Measurements from ENCODE around the gene CFH. TPM values are rescaled to one million over a fixed set of nuclear protein-coding genes. Genes with fewer than 3 reads are reported as not detected.

The CFH gene
- total and polyA plus RNA-seq, 10 of the 15 experiments (the other 5 are each of a cell fraction or from before 2014, with no cell fraction given), result 0.46 TPM; not detected in 9

GRCh38 chr1:196607981-196608380 is 43.9 kb upstream of the CFH start (continued):
- no peak for TF ChIP-seq ELK1 (IDR thresholded peaks at IDR 0.05; ENCODE audit: low read depth, low read length)
- TF ChIP-seq ETV6 (conservative IDR thresholded peaks at IDR 0.05 in 1 of 2, IDR thresholded peaks at IDR 0.05 in 1 of 2; ENCODE audit: borderline replicate concordance in 1 of 2, low read depth in 1 of 2), result no peak
- no peak for TF ChIP-seq SRF (IDR thresholded peaks at IDR 0.05; ENCODE audit: low read depth in 2 of 2, low read length in 2 of 2)
- no peak for TF ChIP-seq CREM (IDR thresholded peaks at IDR 0.05; ENCODE audit: low read depth)

GRCh38 chr1:196608390-196609369 is 43.2 kb upstream of the CFH start, which contains the start of gene KCNT2:
Gene KCNT2, minus strand, starts transcription at chr1:196608440. Its CDS starts 131 bp downstream, at chr1:196608309.
- ChIA-PET RAD21 (ENCODE audit: unreplicated experiment) (no interaction called here), CTCF (no interaction called here), POLR2A (no interaction called here), SMC1A (ENCODE audit: uncharacterized antibody, unreplicated experiment) (interaction anchor here (1.6 kb wide), 1 partner anchor 13 kb away, joined by 3 read pairs; no protein-coding TSS in a partner anchor)
- Histone ChIP-seq H3K36me3 (ENCODE audit: control insufficient read depth in 2 of 2, insufficient read depth in 2 of 2, low read length in 1 of 2) (no peaks in the 10 kb centered on the region), H3K9me3 (replicated peaks; ENCODE audit: control insufficient read depth, insufficient read depth, low read length) (no peaks in the 10 kb centered on the region), H3K4me3 (no peak within 1 kb of the TSS), H3K9ac (ENCODE audit: control insufficient read depth, insufficient read depth, low read length) (no peak within 1 kb of the TSS), H3K4me2 (ENCODE audit: control insufficient read depth, insufficient read depth) (no peak within 1 kb of the TSS), H3K27me3 (replicated peaks in 1 of 2; ENCODE audit: control insufficient read depth in 2 of 2, insufficient read depth in 2 of 2, low read length in 1 of 2) (peaks cover 0 to 18% of the 10 kb centered on the region in 2 experiments; a peak in 3 of 4 replicates), H3K27ac (ENCODE audit: control insufficient read depth, insufficient read depth) (no peak within 1 kb of the TSS), H2AFZ (ENCODE audit: control insufficient read depth, low read depth, low read length) (no peak within 1 kb of the TSS), H3K4me1 (ENCODE audit: control insufficient read depth, insufficient read depth, low read length) (no peaks in the 10 kb centered on the region), H4K20me1 (ENCODE audit: control insufficient read depth, insufficient read depth) (no peaks in the 10 kb centered on the region), H3K79me2 (ENCODE audit: control insufficient read depth, insufficient read depth, low read length) (no peaks in the 10 kb centered on the region)
- in situ Hi-C loops (cut with MboI) (no loop called here), intact Hi-C loops (cut with micrococcal nuclease; ENCODE audit: unreplicated experiment) (no loop called here)
- ATAC-seq (peak; percentile 71), DNase-seq (ENCODE audit: low read depth, low spot score) (no peak), FAIRE-seq (no peak)
- BruUV-seq (replicated peaks), result no TSS peak
- no peak for TF ChIP-seq ZNF592 (IDR thresholded peaks at IDR 0.05)
- TF ChIP-seq TAF1 (IDR thresholded peaks at IDR 0.05; ENCODE audit: borderline replicate concordance, low read depth, low read length), result no peak
- TF ChIP-seq ZNF207 (IDR thresholded peaks at IDR 0.05; ENCODE audit: borderline replicate concordance), result no peak
- no peak for TF ChIP-seq BRCA1 (IDR thresholded peaks at IDR 0.05; ENCODE audit: low read depth, low read length)
- no peak for TF ChIP-seq HDGF (IDR thresholded peaks at IDR 0.05)
- TF ChIP-seq GATAD2B (conservative IDR thresholded peaks at IDR 0.05; ENCODE audit: low read depth), result no peak
- TF ChIP-seq EED (IDR thresholded peaks at IDR 0.05; ENCODE audit: low read depth), result no peak
- WGBS (ENCODE audit: insufficient coverage, insufficient replicate concordance, low lambda C conversion rate, missing lambda C conversion rate), result 10% methylated on average over 43 of the region's 43 CpGs

Measured in GM12878 (cell line).